HCT116 (cell line): ENCODE data around the gene ZNF516. TPM values are rescaled to one million over a fixed set of nuclear protein-coding genes. Genes with fewer than 3 reads are reported as not detected.

Source experiments
- ATAC-seq: fragments of 200-7000 bp; cut with Tn5 transposase; 2 replicates; pipeline ENCODE4 v1.9.1; 2020; ENCODE audit warnings: mild to moderate bottlenecking, moderate library complexity
- BruUV-seq: library from RNA; stranded (reverse); fragments of 400-500 nt; replicated peaks from 2 replicates; lab custom pipeline; 2021; lab: Mats Ljungman, UMichigan
- CTCF ChIA-PET: fragments of 300-600 bp; sonication (Branson Sonifier 250); formaldehyde crosslinking; loops from one replicate; lab custom pipeline; 2021; ENCODE audit warnings: antibody characterized with exemption; lab: Charles Lee
- POLR2A ChIA-PET: fragments of 300-600, 350-600 bp; sonication (Branson Sonifier 250); formaldehyde crosslinking; loops from one replicate; lab custom pipeline; 2021; ENCODE audit warnings: antibody characterized with exemption; lab: Charles Lee
- RAD21 ChIA-PET, 2 experiments: fragments of 300-600 bp; sonication (Branson Sonifier 250); formaldehyde crosslinking; loops; one replicate each; lab custom pipeline; 2023; ENCODE audit warnings: low total read pairs in 2 of 2; ENCODE audit not compliant: uncharacterized antibody in 2 of 2, unreplicated experiment in 2 of 2, low non-redundant PET in 1 of 2; lab: Charles Lee
- DNase-seq: peaks from one replicate; pipeline ENCODE4 v3.0.0-alpha.2; 2010; ENCODE audit warnings: low read depth, low spot score
- H2AFZ ChIP-seq: fragments of 200-600 bp; shearing (Covaris generic), sonication (generic); 2 replicates; pipeline ENCODE4 v1.6.1; 2017; ENCODE audit warnings: low read depth, mixed run types, mixed read lengths, antibody characterized with exemption, low read length; ENCODE audit not compliant: poor library complexity, severe bottlenecking
- H3K27ac ChIP-seq: 2 replicates; pipeline ENCODE4 v1.5.1; 2012; ENCODE audit warnings: low read depth, low read length
- H3K27me3 ChIP-seq: fragments of 200-600 bp; sonication (generic); 2 replicates; pipeline ENCODE4 v1.6.1; 2016; ENCODE audit warnings: mixed run types, low read length, mixed read lengths; ENCODE audit not compliant: insufficient read depth
- H3K36me3 ChIP-seq, 2 experiments: fragments of 200-500 bp in 1 of 2; fragments of 200-600 bp in 1 of 2; sonication (Bioruptor generic) in 1 of 2; sonication (generic) in 1 of 2; 2 replicates each; pipeline versions ENCODE4 v1.5.1 to v1.6.1; 2014 to 2016; ENCODE audit warnings: low read length in 2 of 2, inconsistent platforms in 1 of 2, mixed read lengths in 1 of 2, mixed run types in 1 of 2; ENCODE audit not compliant: insufficient read depth in 2 of 2, control insufficient read depth in 1 of 2
- H3K4me1 ChIP-seq, 2 experiments: fragments of 200-600 bp in 1 of 2; sonication (generic) in 1 of 2; 2 replicates each; pipeline versions ENCODE4 v1.5.1 to v1.6.1; 2012 to 2017; ENCODE audit warnings: low read length in 2 of 2, inconsistent platforms in 1 of 2, mild to moderate bottlenecking in 1 of 2, mixed read lengths in 1 of 2, mixed run types in 1 of 2, moderate library complexity in 1 of 2; ENCODE audit not compliant: insufficient read depth in 2 of 2, control insufficient read depth in 1 of 2
- H3K4me2 ChIP-seq: fragments of 200-600 bp; sonication (generic); 2 replicates; pipeline ENCODE4 v1.6.1; 2017; ENCODE audit warnings: mixed run types, low read length, mixed read lengths
- H3K4me3 ChIP-seq, 2 experiments: fragments of 200-600 bp in 1 of 2; sonication (generic) in 1 of 2; replicated peaks in 1 of 2; 2 replicates each; pipeline ENCODE4 v1.5.1; 2011 to 2016; ENCODE audit warnings: low read length in 2 of 2, control low read depth in 1 of 2, low read depth in 1 of 2, mild to moderate bottlenecking in 1 of 2, mixed read lengths in 1 of 2, mixed run types in 1 of 2
- H3K79me2 ChIP-seq: fragments of 200-600 bp; sonication (generic); 2 replicates; pipeline ENCODE4 v1.6.1; 2017; ENCODE audit warnings: mild to moderate bottlenecking, mixed run types, low read length, moderate library complexity, mixed read lengths; ENCODE audit not compliant: insufficient read depth
- H3K9ac ChIP-seq: fragments of 200-600 bp; sonication (generic); 2 replicates; pipeline ENCODE4 v1.6.1; 2016; ENCODE audit warnings: low read length, mixed read lengths
- H3K9me2 ChIP-seq: fragments of 200-600 bp; sonication (generic), shearing (Covaris generic); 2 replicates; pipeline ENCODE4 v1.6.1; 2017; ENCODE audit warnings: mixed run types, mild to moderate bottlenecking, moderate library complexity; ENCODE audit not compliant: insufficient read depth
- H3K9me3 ChIP-seq, 2 experiments: fragments of 200-500 bp in 1 of 2; fragments of 200-600 bp in 1 of 2; sonication (Bioruptor generic) in 1 of 2; sonication (generic) in 1 of 2; 2 replicates each; pipeline ENCODE4 v1.6.1; 2014 to 2017; ENCODE audit warnings: low read length in 2 of 2, mixed read lengths in 2 of 2, inconsistent platforms in 1 of 2, low read depth in 1 of 2, mild to moderate bottlenecking in 1 of 2, mixed run types in 1 of 2, moderate library complexity in 1 of 2; ENCODE audit not compliant: control insufficient read depth in 1 of 2, insufficient read depth in 1 of 2
- H4K20me1 ChIP-seq: fragments of 200-600 bp; sonication (generic), shearing (Covaris generic); 2 replicates; pipeline ENCODE4 v1.6.1; 2017; ENCODE audit warnings: mixed run types, mild to moderate bottlenecking, moderate library complexity; ENCODE audit not compliant: insufficient read depth
- CBX3 ChIP-seq: IDR thresholded peaks from 2 replicates; pipeline ENCODE4 v1.6.1; 2012; ENCODE audit warnings: low read depth
- CEBPB ChIP-seq: IDR thresholded peaks from 2 replicates; pipeline ENCODE4 v1.6.1; 2012; ENCODE audit warnings: low read depth
- EGR1 ChIP-seq: IDR thresholded peaks from 2 replicates; pipeline ENCODE4 v1.6.1; 2012; ENCODE audit warnings: low read depth
- EZH2 ChIP-seq: fragments of 200-600 bp; sonication (generic); IDR thresholded peaks from 2 replicates; pipeline ENCODE4 v1.6.1; 2017; ENCODE audit warnings: antibody characterized with exemption, mixed run types
- EZH2phosphoT487 ChIP-seq: fragments of 200-600 bp; IDR thresholded peaks from 2 replicates; pipeline ENCODE4 v1.6.1; 2018; ENCODE audit warnings: antibody characterized with exemption, borderline replicate concordance
- FOSL1 ChIP-seq: IDR thresholded peaks from 2 replicates; pipeline ENCODE4 v1.6.1; 2012; ENCODE audit warnings: low read depth
- JUND ChIP-seq: IDR thresholded peaks from 2 replicates; pipeline ENCODE4 v1.6.1; 2012
- POLR2A ChIP-seq: IDR thresholded peaks from 2 replicates; pipeline ENCODE4 v1.7.0; 2011; ENCODE audit warnings: borderline replicate concordance; ENCODE audit not compliant: insufficient read depth, insufficient read length; ENCODE audit errors: extremely low read depth
- RAD21 ChIP-seq: IDR thresholded peaks from 2 replicates; pipeline ENCODE4 v1.6.1; 2012; ENCODE audit warnings: low read depth, mild to moderate bottlenecking
- SP1 ChIP-seq: IDR thresholded peaks from 2 replicates; pipeline ENCODE4 v1.6.1; 2012; ENCODE audit warnings: low read depth
- SRF ChIP-seq: IDR thresholded peaks from 2 replicates; pipeline ENCODE4 v1.6.1; 2012; ENCODE audit warnings: low read depth
- TCF7L2 ChIP-seq: IDR thresholded peaks from 2 replicates; pipeline ENCODE4 v1.7.0; 2011; ENCODE audit warnings: borderline replicate concordance, inconsistent platforms; ENCODE audit not compliant: insufficient read depth, insufficient read length; ENCODE audit errors: extremely low read depth
- YY1 ChIP-seq: IDR thresholded peaks from 2 replicates; pipeline ENCODE4 v1.6.1; 2011; ENCODE audit warnings: low read length, low read depth, moderate library complexity, mild to moderate bottlenecking; ENCODE audit not compliant: insufficient replicate concordance; ENCODE audit errors: extremely low read depth
- ZFX ChIP-seq: fragments of 450-650 bp; IDR thresholded peaks from 2 replicates; pipeline ENCODE4 v1.6.1; 2017
- ZNF274 ChIP-seq: fragments of 200-500 bp; sonication (Bioruptor generic); IDR thresholded peaks from 2 replicates; pipeline ENCODE4 v1.6.1; 2014; ENCODE audit warnings: mild to moderate bottlenecking, low read depth, low read length, inconsistent platforms
- intact Hi-C: fragments of 100-400 bp; cut with micrococcal nuclease; formaldehyde crosslinking; loops from 2 replicates; pipeline ENCODE4 v1.10.0; 2022
- total RNA-seq: library from RNA; stranded (reverse); gene quantifications from one replicate; pipeline ENCODE4 v1.2.1, GENCODE V29; 2021; ENCODE audit not compliant: unreplicated experiment
- TF ChIP-seq, protein P1 (sequence below), 3 experiments: fragments of 200-600 bp in 1 of 3; sonication (generic) in 1 of 3; IDR thresholded peaks in 2 of 3; conservative IDR thresholded peaks in 1 of 3; 2 replicates each; pipeline ENCODE4 v1.5.1; 2012 to 2017; ENCODE audit warnings: low read depth in 2 of 3, low read length in 2 of 3, antibody characterized with exemption in 1 of 3, borderline replicate concordance in 1 of 3, control low read depth in 1 of 3, mild to moderate bottlenecking in 1 of 3, mixed read lengths in 1 of 3, mixed run types in 1 of 3, moderate library complexity in 1 of 3; ENCODE audit not compliant: insufficient read depth in 1 of 3
- TF ChIP-seq, protein P2 (sequence below): IDR thresholded peaks from 2 replicates; pipeline ENCODE4 v1.6.1; 2011; ENCODE audit warnings: mild to moderate bottlenecking, low read length, moderate library complexity; ENCODE audit not compliant: insufficient replicate concordance; ENCODE audit errors: extremely low read depth
- TF ChIP-seq, protein P3 (sequence below): IDR thresholded peaks from 2 replicates; pipeline ENCODE4 v1.6.1; 2012

The ZNF516 gene
- total RNA-seq, 1 experiment from 2014 or later: 32.0 TPM

DNA sequence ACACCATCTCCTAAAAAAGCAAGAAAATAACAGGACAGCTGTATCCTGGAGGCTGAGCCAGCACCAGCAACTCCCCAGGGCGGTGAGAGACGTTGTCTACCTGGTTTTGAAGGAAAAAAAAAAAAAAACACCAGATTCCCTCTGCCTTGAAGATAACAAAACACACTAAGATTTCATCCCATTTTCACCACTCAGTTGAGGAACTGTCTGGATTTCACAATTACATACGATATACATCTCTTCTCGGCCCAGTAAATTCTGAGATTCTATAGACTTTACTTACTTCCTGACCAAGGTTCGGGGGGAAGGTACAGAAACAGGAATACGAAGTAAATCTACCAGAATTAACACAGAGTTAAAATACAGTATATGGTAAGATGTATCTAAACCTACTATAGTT is 8.5 kb downstream of the ZNF516 start:
- no peaks in the 10 kb centered on the region for H4K20me1 ChIP-seq
- no peak overlapping the region for H3K9ac ChIP-seq
- no peak overlapping the region for H3K4me2 ChIP-seq
- intact Hi-C loops: no loop called here
- no peaks in the 10 kb centered on the region for H3K27me3 ChIP-seq
- H3K9me3 ChIP-seq: no peaks in the 10 kb centered on the region
- H3K79me2 ChIP-seq: peaks cover 26% of the 10 kb centered on the region
- no peaks in the 10 kb centered on the region for H3K36me3 ChIP-seq
- H3K4me1 ChIP-seq: peaks cover 0 to 5% of the 10 kb centered on the region in 2 experiments; a peak in 1 of 4 replicates
- POLR2A ChIA-PET: no interaction called here
- H3K27ac ChIP-seq: no peak overlapping the region
- CTCF ChIA-PET: interaction anchor here (1.4 kb wide), 1 partner anchor 12 kb away, joined by 4 read pairs; no protein-coding TSS in a partner anchor
- no TSS peak for BruUV-seq
- H3K4me3 ChIP-seq: no peak overlapping the region
- H3K9me2 ChIP-seq: no peaks in the 10 kb centered on the region
- H2AFZ ChIP-seq: no peak overlapping the region
- TF ChIP-seq, protein P1, sequence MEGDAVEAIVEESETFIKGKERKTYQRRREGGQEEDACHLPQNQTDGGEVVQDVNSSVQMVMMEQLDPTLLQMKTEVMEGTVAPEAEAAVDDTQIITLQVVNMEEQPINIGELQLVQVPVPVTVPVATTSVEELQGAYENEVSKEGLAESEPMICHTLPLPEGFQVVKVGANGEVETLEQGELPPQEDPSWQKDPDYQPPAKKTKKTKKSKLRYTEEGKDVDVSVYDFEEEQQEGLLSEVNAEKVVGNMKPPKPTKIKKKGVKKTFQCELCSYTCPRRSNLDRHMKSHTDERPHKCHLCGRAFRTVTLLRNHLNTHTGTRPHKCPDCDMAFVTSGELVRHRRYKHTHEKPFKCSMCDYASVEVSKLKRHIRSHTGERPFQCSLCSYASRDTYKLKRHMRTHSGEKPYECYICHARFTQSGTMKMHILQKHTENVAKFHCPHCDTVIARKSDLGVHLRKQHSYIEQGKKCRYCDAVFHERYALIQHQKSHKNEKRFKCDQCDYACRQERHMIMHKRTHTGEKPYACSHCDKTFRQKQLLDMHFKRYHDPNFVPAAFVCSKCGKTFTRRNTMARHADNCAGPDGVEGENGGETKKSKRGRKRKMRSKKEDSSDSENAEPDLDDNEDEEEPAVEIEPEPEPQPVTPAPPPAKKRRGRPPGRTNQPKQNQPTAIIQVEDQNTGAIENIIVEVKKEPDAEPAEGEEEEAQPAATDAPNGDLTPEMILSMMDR (IDR thresholded peaks at IDR 0.05 in 2 of 3, conservative IDR thresholded peaks at IDR 0.05 in 1 of 3; ENCODE audit: borderline replicate concordance in 1 of 3, insufficient read depth in 1 of 3, low read depth in 2 of 3, low read length in 2 of 3): no peak
- TF ChIP-seq RAD21 (no peak), FOSL1 (no peak), POLR2A (no peak), CBX3 (no peak), EGR1 (no peak), YY1 (no peak), TCF7L2 (no peak), EZH2 (no peak), CEBPB (no peak), SRF (no peak), SP1 (no peak), JUND (no peak), EZH2phosphoT487 (no peak), ZFX (no peak), ZNF274 (no peak)
- TF ChIP-seq, protein P2, sequence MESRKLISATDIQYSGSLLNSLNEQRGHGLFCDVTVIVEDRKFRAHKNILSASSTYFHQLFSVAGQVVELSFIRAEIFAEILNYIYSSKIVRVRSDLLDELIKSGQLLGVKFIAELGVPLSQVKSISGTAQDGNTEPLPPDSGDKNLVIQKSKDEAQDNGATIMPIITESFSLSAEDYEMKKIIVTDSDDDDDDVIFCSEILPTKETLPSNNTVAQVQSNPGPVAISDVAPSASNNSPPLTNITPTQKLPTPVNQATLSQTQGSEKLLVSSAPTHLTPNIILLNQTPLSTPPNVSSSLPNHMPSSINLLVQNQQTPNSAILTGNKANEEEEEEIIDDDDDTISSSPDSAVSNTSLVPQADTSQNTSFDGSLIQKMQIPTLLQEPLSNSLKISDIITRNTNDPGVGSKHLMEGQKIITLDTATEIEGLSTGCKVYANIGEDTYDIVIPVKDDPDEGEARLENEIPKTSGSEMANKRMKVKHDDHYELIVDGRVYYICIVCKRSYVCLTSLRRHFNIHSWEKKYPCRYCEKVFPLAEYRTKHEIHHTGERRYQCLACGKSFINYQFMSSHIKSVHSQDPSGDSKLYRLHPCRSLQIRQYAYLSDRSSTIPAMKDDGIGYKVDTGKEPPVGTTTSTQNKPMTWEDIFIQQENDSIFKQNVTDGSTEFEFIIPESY: no peak
- TF ChIP-seq, protein P3, sequence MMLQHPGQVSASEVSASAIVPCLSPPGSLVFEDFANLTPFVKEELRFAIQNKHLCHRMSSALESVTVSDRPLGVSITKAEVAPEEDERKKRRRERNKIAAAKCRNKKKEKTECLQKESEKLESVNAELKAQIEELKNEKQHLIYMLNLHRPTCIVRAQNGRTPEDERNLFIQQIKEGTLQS: no peak
- DNase-seq (no peak), ATAC-seq (no peak)
- RAD21 ChIA-PET: no interaction called here
